Activated T-cell treated with anti-CD3 and anti-CD28 coated beads, Interleukin-2, amount 50 U/mL, for 4 hours (primary cell): ENCODE measurements around the gene FAM50A. TPM values are rescaled to one million over a fixed set of nuclear protein-coding genes. Genes with fewer than 3 reads are reported as not detected.

Experiments used
- ATAC-seq, 2 donors: fragments of 200-7000 bp; cut with Tn5 transposase; one replicate each; pipeline ENCODE4 v1.10.0; 2021
- DNase-seq: peaks from one replicate; pipeline ENCODE4 v3.0.0-alpha.2; 2020
- H3K27me3 Mint-ChIP-seq: one replicate; pipeline ENCODE4 v1.8.0; 2021; ENCODE audit warnings: low read depth, mixed read lengths
- H3K36me3 Mint-ChIP-seq: one replicate; pipeline ENCODE4 v1.8.0; 2022; ENCODE audit warnings: mixed read lengths; ENCODE audit not compliant: insufficient read depth
- H3K4me1 Mint-ChIP-seq: one replicate; pipeline ENCODE4 v1.8.0; 2021; ENCODE audit warnings: low read depth, mixed read lengths
- H3K4me3 Mint-ChIP-seq: one replicate; pipeline ENCODE4 v1.8.0; 2021; ENCODE audit warnings: mild to moderate bottlenecking, moderate library complexity, mixed read lengths
- H3K9me3 Mint-ChIP-seq: one replicate; pipeline ENCODE4 v1.8.0; 2021; ENCODE audit warnings: mixed read lengths
- total RNA-seq, 3 donors: library from RNA; stranded (reverse); gene quantifications; one replicate each; pipeline ENCODE4 v1.2.1, GENCODE V29; 2021

FAM50A gene
- total RNA-seq, 3 donors from 2014 or later = 60.2 to 61.9 (median 61.6) TPM

- DNase-seq = no peak
- ATAC-seq = no peak
- Mint-ChIP-seq H3K9me3 (no peaks in the 10 kb centered on the region), H3K36me3 (peaks cover 10% of the 10 kb centered on the region), H3K4me3 (no peak overlapping the region), H3K27me3 (no peaks in the 10 kb centered on the region), H3K4me1 (peaks cover 14% of the 10 kb centered on the region)
Observed at GRCh38 chrX:154403858-154404257, 40.1 kb upstream of the FAM50A start.

- H3K27me3 Mint-ChIP-seq = no peaks in the 10 kb centered on the region
- H3K9me3 Mint-ChIP-seq = no peaks in the 10 kb centered on the region
- H3K4me1 Mint-ChIP-seq = peaks cover 15% of the 10 kb centered on the region
- H3K36me3 Mint-ChIP-seq = peaks cover 2% of the 10 kb centered on the region
- DNase-seq (no peak), ATAC-seq (no peak)
- H3K4me3 Mint-ChIP-seq = no peak overlapping the region
Observed at GRCh38 chrX:154404625-154405192, 39.2 kb upstream of the FAM50A start.

- ATAC-seq = no peak
- DNase-seq = no peak
- no peaks in the 10 kb centered on the region for H3K9me3 Mint-ChIP-seq
- H3K36me3 Mint-ChIP-seq = no peaks in the 10 kb centered on the region
- peak overlapping the region; percentile 63 for H3K4me3 Mint-ChIP-seq
- H3K27me3 Mint-ChIP-seq = no peaks in the 10 kb centered on the region
- H3K4me1 Mint-ChIP-seq = peaks cover 16% of the 10 kb centered on the region
Observed at GRCh38 chrX:154408659-154409221, 35.2 kb upstream of the FAM50A start.

- H3K27me3 Mint-ChIP-seq = no peaks in the 10 kb centered on the region
- no peaks in the 10 kb centered on the region for H3K9me3 Mint-ChIP-seq
- no peaks in the 10 kb centered on the region for H3K36me3 Mint-ChIP-seq
- DNase-seq = no peak
- peak within 1 kb of the TSS; percentile 63 for H3K4me3 Mint-ChIP-seq
- peaks cover 16% of the 10 kb centered on the region for H3K4me1 Mint-ChIP-seq
- no peak for ATAC-seq
Observed at GRCh38 chrX:154409222-154409871, 34.6 kb upstream of the FAM50A start, which contains the start of gene DNASE1L1. TSS of gene DNASE1L1 (minus strand) at chrX:154409254. CDS start at chrX:154405568, 3,686 bp downstream.

- no peaks in the 10 kb centered on the region for H3K27me3 Mint-ChIP-seq
- DNase-seq (peak; percentile 33), ATAC-seq (peak; percentile 77 to 90)
- peak overlapping the region; percentile 79 for H3K4me3 Mint-ChIP-seq
- H3K4me1 Mint-ChIP-seq = peaks cover 16% of the 10 kb centered on the region
- no peaks in the 10 kb centered on the region for H3K36me3 Mint-ChIP-seq
- no peaks in the 10 kb centered on the region for H3K9me3 Mint-ChIP-seq
Observed at GRCh38 chrX:154411981-154412340, 32.0 kb upstream of the FAM50A start.

GRCh38 chrX:154412468-154412867 lies 31.5 kb upstream of the FAM50A start:
- no peak for DNase-seq
- no peaks in the 10 kb centered on the region for H3K27me3 Mint-ChIP-seq
- H3K4me1 Mint-ChIP-seq = peaks cover 16% of the 10 kb centered on the region
- no peaks in the 10 kb centered on the region for H3K36me3 Mint-ChIP-seq
- H3K4me3 Mint-ChIP-seq = peak overlapping the region; percentile 79
- no peaks in the 10 kb centered on the region for H3K9me3 Mint-ChIP-seq
- peak; percentile 19 to 29 for ATAC-seq

- peak overlapping the region; percentile 79 for H3K4me3 Mint-ChIP-seq
- no peaks in the 10 kb centered on the region for H3K36me3 Mint-ChIP-seq
- no peaks in the 10 kb centered on the region for H3K27me3 Mint-ChIP-seq
- no peak for ATAC-seq
- peaks cover 16% of the 10 kb centered on the region for H3K4me1 Mint-ChIP-seq
- DNase-seq = no peak
- no peaks in the 10 kb centered on the region for H3K9me3 Mint-ChIP-seq
Observed at GRCh38 chrX:154413142-154413541, 30.8 kb upstream of the FAM50A start.

GRCh38 chrX:154417157-154417556 lies 26.8 kb upstream of the FAM50A start:
- Mint-ChIP-seq H3K36me3 (no peaks in the 10 kb centered on the region), H3K4me1 (peaks cover 5% of the 10 kb centered on the region), H3K27me3 (no peaks in the 10 kb centered on the region), H3K4me3 (no peak overlapping the region), H3K9me3 (no peaks in the 10 kb centered on the region)
- DNase-seq = no peak
- no peak for ATAC-seq

GRCh38 chrX:154419189-154419588 lies 24.8 kb upstream of the FAM50A start:
- DNase-seq = no peak
- H3K27me3 Mint-ChIP-seq = no peaks in the 10 kb centered on the region
- no peaks in the 10 kb centered on the region for H3K36me3 Mint-ChIP-seq
- peaks cover 2% of the 10 kb centered on the region for H3K4me1 Mint-ChIP-seq
- H3K9me3 Mint-ChIP-seq = no peaks in the 10 kb centered on the region
- no peak overlapping the region for H3K4me3 Mint-ChIP-seq
- ATAC-seq = no peak

GRCh38 chrX:154419688-154420401 lies 24.1 kb upstream of the FAM50A start:
- no peaks in the 10 kb centered on the region for H3K36me3 Mint-ChIP-seq
- no peak overlapping the region for H3K4me3 Mint-ChIP-seq
- no peak for ATAC-seq
- no peaks in the 10 kb centered on the region for H3K9me3 Mint-ChIP-seq
- peaks cover 2% of the 10 kb centered on the region for H3K4me1 Mint-ChIP-seq
- no peak for DNase-seq
- H3K27me3 Mint-ChIP-seq = no peaks in the 10 kb centered on the region

GRCh38 chrX:154420402-154420756 lies 23.6 kb upstream of the FAM50A start:
- DNase-seq (no peak), ATAC-seq (no peak)
- Mint-ChIP-seq H3K27me3 (no peaks in the 10 kb centered on the region), H3K4me1 (peaks cover 2% of the 10 kb centered on the region), H3K36me3 (no peaks in the 10 kb centered on the region), H3K4me3 (no peak overlapping the region), H3K9me3 (no peaks in the 10 kb centered on the region)

GRCh38 chrX:154426916-154427770 lies 16.8 kb upstream of the FAM50A start:
- Mint-ChIP-seq H3K4me3 (peak overlapping the region; percentile 13), H3K36me3 (peaks cover 3% of the 10 kb centered on the region), H3K4me1 (peaks cover 23% of the 10 kb centered on the region), H3K9me3 (no peaks in the 10 kb centered on the region), H3K27me3 (no peaks in the 10 kb centered on the region)
- no peak for DNase-seq
- no peak for ATAC-seq

- peak; percentile 78 for DNase-seq
- peaks cover 23% of the 10 kb centered on the region for H3K4me1 Mint-ChIP-seq
Observed at GRCh38 chrX:154428176-154429171, 15.5 kb upstream of the FAM50A start, which contains the start of gene ATP6AP1. TSS of gene ATP6AP1 (plus strand) at chrX:154428677. CDS start at chrX:154428693, 16 bp downstream.

More at GRCh38 chrX:154428176-154429171, 15.5 kb upstream of the FAM50A start, which contains the start of gene ATP6AP1:
- Mint-ChIP-seq H3K9me3 (no peaks in the 10 kb centered on the region), H3K4me3 (peak within 1 kb of the TSS; percentile 80), H3K27me3 (no peaks in the 10 kb centered on the region), H3K36me3 (peaks cover 5% of the 10 kb centered on the region)
- ATAC-seq = peak; percentile 99
